ENCODE results near the gene SORL1. TPM values are rescaled to one million over a fixed set of nuclear protein-coding genes. Genes with fewer than 3 reads are reported as not detected.

SORL1 gene
- total and polyA plus RNA-seq, 2 of the 8 experiments (the other 6 are each of a cell fraction or from before 2014, with no cell fraction given) = 38.1 to 65.5 TPM

DNA sequence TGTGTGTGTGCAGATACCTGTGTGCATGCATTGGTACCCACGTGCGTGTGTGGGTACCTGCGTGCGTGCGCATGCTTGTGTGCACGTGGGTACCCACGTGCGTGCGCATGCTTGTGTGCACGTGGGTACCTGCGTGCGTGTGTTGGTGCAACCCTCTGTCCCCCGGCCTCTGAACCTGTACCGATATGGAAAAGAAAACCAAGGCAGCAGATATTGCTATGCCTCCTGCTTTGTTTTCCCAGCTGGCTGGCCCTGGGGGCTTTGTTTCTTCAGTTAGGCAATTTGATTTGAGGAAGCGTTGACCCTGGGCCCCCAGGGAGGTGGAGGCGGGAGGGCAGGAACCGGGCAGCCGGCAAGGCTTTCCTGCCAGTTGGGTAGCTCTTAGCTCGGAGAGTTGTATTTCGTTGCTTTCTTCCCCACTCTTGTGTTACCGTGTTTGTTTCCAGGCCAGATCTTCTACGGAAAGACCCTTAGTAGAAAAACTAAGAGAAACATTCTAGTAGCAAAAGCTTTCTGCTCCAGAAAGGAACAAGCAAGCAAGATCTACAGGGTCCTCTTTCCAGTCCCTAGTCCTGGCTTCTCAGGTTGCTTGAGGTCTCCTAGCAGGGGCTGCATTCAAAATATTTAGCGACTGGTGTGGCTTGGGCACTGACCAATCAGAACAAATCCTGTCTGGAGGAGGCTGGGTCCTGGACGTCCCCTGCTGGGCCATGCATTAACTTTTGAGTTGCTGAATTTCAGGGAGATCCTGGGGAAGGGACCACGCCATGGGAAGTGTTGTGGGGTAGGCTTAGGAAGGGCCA is 27.0 kb downstream of the SORL1 start:
- peak overlapping the region; percentile 100 for H2BK20ac ChIP-seq (ENCODE audit: low read length)
- peak overlapping the region; percentile 98 for H3K23ac ChIP-seq (ENCODE audit: insufficient read length)
- peak overlapping the region; percentile 100 for H2BK15ac ChIP-seq (ENCODE audit: low read length)
- H4K8ac ChIP-seq (ENCODE audit: extremely low read depth, insufficient read depth, low read length) = no peak overlapping the region
- peak overlapping the region; percentile 100 for H2AK5ac ChIP-seq (ENCODE audit: low read depth, low read length)
- H3K4me1 ChIP-seq (replicated peaks in 1 of 4; ENCODE audit: control insufficient read depth in 3 of 4, insufficient read depth in 4 of 4, low read length in 3 of 4) = peaks cover 16 to 34% (median 27%) of the 10 kb centered on the region in 4 experiments
- H2BK120ac ChIP-seq (replicated peaks; ENCODE audit: low read depth, low read length) = peak overlapping the region; percentile 99
- H4K20me1 ChIP-seq (replicated peaks in 1 of 2; ENCODE audit: control insufficient read depth in 1 of 2, insufficient read depth in 2 of 2, low read length in 2 of 2) = peaks cover 0 to 4% of the 10 kb centered on the region in 2 experiments
- DNase-seq (ENCODE audit: low read depth in 1 of 2, low spot score in 2 of 2) (peak in 1 of 2 experiments; percentile 63), FAIRE-seq (peak; percentile 84)
- H3K4me2 ChIP-seq (ENCODE audit: insufficient read depth in 1 of 2, low read depth in 2 of 2, low read length in 2 of 2) = peak overlapping the region; percentile 58 to 69
- no peak overlapping the region for H2AFZ ChIP-seq (ENCODE audit: low read length)
- peak overlapping the region in 2 of 4 experiments; percentile 7 to 43; a peak in 4 of 8 replicates for H3K4me3 ChIP-seq (ENCODE audit: extremely low read depth in 1 of 4, insufficient read depth in 2 of 4, low read depth in 3 of 4, low read length in 4 of 4)
- H3K18ac ChIP-seq (ENCODE audit: extremely low read depth, low read length) = peak overlapping the region; percentile 99
- peaks cover 0 to 8% (median 3%) of the 10 kb centered on the region in 4 experiments; a peak in 2 of 8 replicates for H3K36me3 ChIP-seq (ENCODE audit: control insufficient read depth in 2 of 4, insufficient read depth in 4 of 4, low read length in 3 of 4)
- H3K27ac ChIP-seq (ENCODE audit: low read depth, low read length) = peak overlapping the region; percentile 86
- H3K4ac ChIP-seq (replicated peaks; ENCODE audit: insufficient read length, low read depth, low read length) = peak overlapping the region; percentile 99
- peak overlapping the region; percentile 100 for H2BK5ac ChIP-seq (ENCODE audit: low read depth, low read length)
- H3K9me3 ChIP-seq (ENCODE audit: insufficient read depth in 2 of 2, low read depth in 1 of 2, low read length in 1 of 2) = no peaks in the 10 kb centered on the region
- H3K23me2 ChIP-seq (ENCODE audit: low read depth, low read length) = peaks cover 7% of the 10 kb centered on the region
- CTCF ChIA-PET (ENCODE audit: partially characterized antibody) = interaction anchor here (1.1 to 1.7 kb wide), 2 partner anchors 19 to 30 kb away, joined by 3 to 4 read pairs; no protein-coding TSS in a partner anchor
- H3K14ac ChIP-seq (ENCODE audit: insufficient read length) = peak overlapping the region; percentile 91
- H3K9ac ChIP-seq (replicated peaks in 1 of 4; ENCODE audit: extremely low read depth in 1 of 4, low read depth in 3 of 4, low read length in 3 of 4) = peak overlapping the region in 2 of 4 experiments; percentile 16 to 57; a peak in 2 of 7 replicates
- peak overlapping the region; percentile 89 for H3K56ac ChIP-seq (replicated peaks; ENCODE audit: insufficient read length, low read depth, low read length)
- no peaks in the 10 kb centered on the region for H3K27me3 ChIP-seq (replicated peaks in 1 of 4; ENCODE audit: control insufficient read depth in 3 of 4, extremely low read depth in 1 of 4, insufficient read depth in 3 of 4, low read length in 3 of 4)
- peak overlapping the region; percentile 100 for H4K91ac ChIP-seq (replicated peaks; ENCODE audit: insufficient read length, low read length)
- POLR2A ChIA-PET (ENCODE audit: partially characterized antibody) = interaction anchor here (1.2 to 1.6 kb wide), 2 partner anchors 16 to 27 kb away, joined by 4 read pairs; partner anchors contain the start of genes SORL1 and SORL1-AS1
- 49% methylated on average over 25 of the region's 25 CpGs; no CpG with 5 or more reads in 1 of the 2 experiments for WGBS, 2 experiments (ENCODE audit: extremely low coverage in 1 of 2, insufficient coverage in 1 of 2, insufficient read length in 1 of 2, insufficient replicate concordance in 2 of 2, low coverage in 1 of 2, low lambda C conversion rate in 2 of 2, missing lambda C conversion rate in 1 of 2)
- H2BK12ac ChIP-seq (ENCODE audit: low read depth, low read length) = peak overlapping the region; percentile 100
- H4K5ac ChIP-seq (ENCODE audit: insufficient read length, low read depth, low read length) = peak overlapping the region; percentile 84
- peaks cover 0 to 42% of the 10 kb centered on the region in 2 experiments; a peak in 2 of 4 replicates for H3K79me2 ChIP-seq (ENCODE audit: control insufficient read depth in 1 of 2, insufficient read depth in 2 of 2, low read length in 2 of 2)
- peaks cover 15% of the 10 kb centered on the region for H3K79me1 ChIP-seq (ENCODE audit: low read depth, low read length)
- TF ChIP-seq POLR2A (IDR thresholded peaks at IDR 0.05; ENCODE audit: control extremely low read depth in 1 of 2, low read depth in 2 of 2, low read length in 2 of 2) (no peak; a peak in 1 of 3 replicates), ASH2L (IDR thresholded peaks at IDR 0.05; ENCODE audit: low read length) (no peak), TEAD4 (IDR thresholded peaks at IDR 0.05; ENCODE audit: low read depth, low read length) (0 out of 2 replicates have a peak, but pooled peaks have one; percentile 20), GABPA (IDR thresholded peaks at IDR 0.05; ENCODE audit: borderline replicate concordance, insufficient read depth, low read length) (no peak), EZH2 (IDR thresholded peaks at IDR 0.05; ENCODE audit: low read depth, low read length, severe bottlenecking) (no peak), CTBP2 (IDR thresholded peaks at IDR 0.05; ENCODE audit: borderline replicate concordance, insufficient read depth, insufficient read length, low read length) (no peak), CEBPB (IDR thresholded peaks at IDR 0.05; ENCODE audit: low read depth, low read length) (no peak), KDM1A (IDR thresholded peaks at IDR 0.05; ENCODE audit: borderline replicate concordance, low read length) (peak; percentile 92; the same call in 1 of the 2 replicates)
- TF ChIP-seq, protein P1, sequence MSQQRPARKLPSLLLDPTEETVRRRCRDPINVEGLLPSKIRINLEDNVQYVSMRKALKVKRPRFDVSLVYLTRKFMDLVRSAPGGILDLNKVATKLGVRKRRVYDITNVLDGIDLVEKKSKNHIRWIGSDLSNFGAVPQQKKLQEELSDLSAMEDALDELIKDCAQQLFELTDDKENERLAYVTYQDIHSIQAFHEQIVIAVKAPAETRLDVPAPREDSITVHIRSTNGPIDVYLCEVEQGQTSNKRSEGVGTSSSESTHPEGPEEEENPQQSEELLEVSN (IDR thresholded peaks at IDR 0.05) = 0 out of 2 replicates have a peak, but pooled peaks have one; percentile 15
- TF ChIP-seq, protein P2, sequence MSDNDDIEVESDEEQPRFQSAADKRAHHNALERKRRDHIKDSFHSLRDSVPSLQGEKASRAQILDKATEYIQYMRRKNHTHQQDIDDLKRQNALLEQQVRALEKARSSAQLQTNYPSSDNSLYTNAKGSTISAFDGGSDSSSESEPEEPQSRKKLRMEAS (IDR thresholded peaks at IDR 0.05) = peak; percentile 54

All from H1 (cell line).